ENCODE results near the gene HECTD2. TPM values are rescaled to one million over a fixed set of nuclear protein-coding genes. Genes with fewer than 3 reads are reported as not detected.

The HECTD2 gene
- total RNA-seq, 1 experiment from 2014 or later: 17.1 TPM

DNA sequence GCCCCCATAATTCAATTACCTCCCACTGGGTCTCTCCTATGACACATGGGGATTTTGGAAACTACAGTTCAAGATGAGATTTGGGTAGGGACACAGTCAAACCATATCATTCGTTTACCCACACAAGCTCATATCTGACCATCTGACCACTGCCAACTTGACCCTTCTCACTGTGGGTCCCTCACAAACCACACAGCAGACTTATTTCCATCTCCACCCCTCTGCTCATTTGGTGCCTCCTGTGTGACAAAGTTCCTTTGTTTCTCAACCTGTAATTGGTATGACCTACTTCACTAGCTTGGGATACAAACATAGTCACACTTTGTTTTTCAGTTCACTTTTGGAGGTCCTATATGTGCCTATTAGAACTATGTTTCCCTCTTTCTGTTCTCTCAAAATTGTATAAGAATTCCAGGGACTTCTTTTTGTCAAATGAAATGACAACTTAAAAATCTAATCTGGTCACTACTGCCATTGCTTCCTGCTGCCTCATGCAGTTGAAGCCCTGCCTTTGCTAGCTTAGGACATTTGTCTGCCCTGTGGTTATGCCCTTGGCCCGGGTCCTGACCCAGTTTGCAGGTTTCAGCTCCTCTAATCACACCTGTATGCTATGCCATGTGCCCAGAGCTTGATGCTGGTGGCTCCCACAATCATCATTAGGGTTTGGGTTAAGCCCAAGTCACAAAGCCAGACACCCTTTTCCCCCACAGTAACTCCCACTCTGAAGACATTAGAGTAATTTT, 152.9 kb downstream of the HECTD2 start:
- no peak for DNase-seq (ENCODE audit: extremely low read depth, low read depth)

DNA sequence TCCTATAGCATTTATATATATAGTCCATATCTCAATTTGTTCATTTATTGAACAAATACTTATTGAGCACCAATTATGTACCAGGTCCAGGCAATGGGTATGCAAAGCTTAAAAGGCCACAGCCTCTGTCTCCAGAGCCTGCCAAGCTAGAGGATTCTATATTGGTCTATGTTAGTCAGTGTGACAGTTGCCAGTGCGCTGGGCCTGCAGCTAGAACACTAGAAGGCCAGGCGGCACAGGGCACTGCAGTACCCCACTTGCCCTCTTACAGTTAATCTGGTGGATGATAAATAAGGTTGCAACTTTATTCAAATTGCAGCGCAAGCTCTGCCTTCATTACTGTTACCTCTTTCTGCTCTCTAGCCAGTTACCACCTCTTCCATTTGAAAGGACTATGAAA, 153.9 kb downstream of the HECTD2 start:
- DNase-seq (ENCODE audit: extremely low read depth, low read depth): no peak

Small RNA genes lying within 50 kb of the gene (small RNA-seq; reads per million reads assigned to genes)
- gene AL161798.1 (0 reads per million in 2 experiments), gene RPS27P1 (0 reads per million in 2 experiments)

Other genes with a start within 250 kb of the HECTD2 start
- gene PCGF5, start 189.7 kb upstream of the HECTD2 start, total RNA-seq (2014; rRNA removed; shearing (Covaris generic)): 49.5 and 51.4 TPM in 2 replicates
- gene PPP1R3C, start 222.7 kb downstream of the HECTD2 start, total RNA-seq (2014; rRNA removed; shearing (Covaris generic)): 160 and 177 TPM in 2 replicates

All from NCI-H460 (cell line).